Liver (tissue), 9 donors: Measurements from ENCODE around the gene MYBPC1. TPM values are rescaled to one million over a fixed set of nuclear protein-coding genes. Genes with fewer than 3 reads are reported as not detected.
"Not testable (repeated sequence)": the region's sequence is repeated elsewhere in the genome, so short reads cannot be mapped to it uniquely, and the experiment has no call there.

Experiments
- DNase-seq: peaks from one replicate; pipeline ENCODE4 v3.0.0-alpha.2; 2017; ENCODE audit warnings: low spot score
- H3K27ac ChIP-seq, 2 donors: one replicate each; pipeline ENCODE4 v1.7.0; 2013; ENCODE audit warnings: inconsistent platforms in 2 of 2, low read length in 2 of 2, control low read depth in 1 of 2, low read depth in 1 of 2, mild to moderate bottlenecking in 1 of 2
- H3K27me3 ChIP-seq, 4 donors: one replicate each; pipeline versions ENCODE4 v1.6.1 to v1.7.0; 2013; ENCODE audit warnings: low read length in 3 of 4, inconsistent platforms in 1 of 4, mild to moderate bottlenecking in 1 of 4, moderate library complexity in 1 of 4; ENCODE audit not compliant: control insufficient read depth in 4 of 4, insufficient read depth in 4 of 4
- H3K36me3 ChIP-seq, 4 donors: one replicate each; pipeline versions ENCODE4 v1.6.1 to v1.7.0; 2013; ENCODE audit warnings: low read length in 3 of 4, mild to moderate bottlenecking in 3 of 4, low read depth in 1 of 4, moderate library complexity in 1 of 4; ENCODE audit not compliant: control insufficient read depth in 4 of 4, insufficient read depth in 3 of 4
- H3K4me1 ChIP-seq, 4 donors: one replicate each; pipeline versions ENCODE4 v1.6.1 to v1.7.0; 2013; ENCODE audit warnings: low read length in 3 of 4, mild to moderate bottlenecking in 3 of 4, moderate library complexity in 1 of 4; ENCODE audit not compliant: control insufficient read depth in 4 of 4, insufficient read depth in 4 of 4
- H3K4me3 ChIP-seq, 3 donors: one replicate each; pipeline versions ENCODE4 v1.6.1 to v1.7.0; 2013; ENCODE audit warnings: low read length in 3 of 3, control low read depth in 1 of 3, low read depth in 1 of 3, mild to moderate bottlenecking in 1 of 3
- H3K9ac ChIP-seq, 2 donors: one replicate each; pipeline ENCODE4 v1.7.0; 2013; ENCODE audit warnings: low read length in 2 of 2, mild to moderate bottlenecking in 2 of 2, moderate library complexity in 2 of 2, control low read depth in 1 of 2, low read depth in 1 of 2
- H3K9me3 ChIP-seq, 4 donors: one replicate each; pipeline versions ENCODE4 v1.6.1 to v1.7.0; 2013; ENCODE audit warnings: low read length in 3 of 4; ENCODE audit not compliant: control insufficient read depth in 4 of 4
- EGR1 ChIP-seq, 2 donors: IDR thresholded peaks; 2 replicates each; pipeline ENCODE4 v1.6.1; 2016 to 2018; ENCODE audit warnings: antibody characterized with exemption in 2 of 2, low read depth in 2 of 2
- FOXA1 ChIP-seq: IDR thresholded peaks from 2 replicates; pipeline ENCODE4 v1.6.1; 2016; ENCODE audit warnings: antibody characterized with exemption
- HNF4A ChIP-seq, 2 donors: conservative IDR thresholded peaks; 2 replicates each; pipeline ENCODE4 v1.6.1; 2016; ENCODE audit warnings: antibody characterized with exemption in 2 of 2, mild to moderate bottlenecking in 2 of 2
- JUND ChIP-seq, 2 donors: IDR thresholded peaks; 2 replicates each; pipeline ENCODE4 v1.6.1; 2016; ENCODE audit warnings: antibody characterized with exemption in 2 of 2
- NR2F2 ChIP-seq: IDR thresholded peaks from 2 replicates; pipeline ENCODE4 v1.6.1; 2016; ENCODE audit warnings: antibody characterized with exemption
- RXRA ChIP-seq, 2 donors: IDR thresholded peaks; 2 replicates each; pipeline ENCODE4 v1.6.1; 2017 to 2018; ENCODE audit warnings: antibody characterized with exemption in 2 of 2, mild to moderate bottlenecking in 1 of 2
- SP1 ChIP-seq: IDR thresholded peaks from 2 replicates; pipeline ENCODE4 v1.6.1; 2018; ENCODE audit warnings: antibody characterized with exemption, mild to moderate bottlenecking
- TAF1 ChIP-seq: conservative IDR thresholded peaks from 2 replicates; pipeline ENCODE4 v1.6.1; 2016; ENCODE audit warnings: antibody characterized with exemption, mild to moderate bottlenecking
- WGBS: extraction: QIAGEN DNeasy Blood & Tissue Kit; methylation state at CpG from one replicate; pipeline ENCODE4 v1.1.7; 2013; 5-methylcytosine and 5-hydroxymethylcytosine counted together
- polyA plus RNA-seq, 2 donors: library from polyadenylated mRNA; stranded (reverse) in 1 of 2; unstranded in 1 of 2; fragments of 200-250 nt in 1 of 2; fragments of >200 nt in 1 of 2; fragmentation: Nextera tagmentation in 1 of 2; extraction: Ambion mirVana in 1 of 2; gene quantifications; one replicate each; pipeline versions ENCODE4 v1.2.1 to v1.2.3, GENCODE V29; 2013 to 2015
- total RNA-seq, 2 donors: library from RNA; depleted of rRNA; stranded (reverse); fragments of >200 nt; gene quantifications; one replicate each; pipeline ENCODE4 v1.2.3, GENCODE V29; 2014
- TF ChIP-seq, protein P1 (sequence below): fragments of 150-350 bp; IDR thresholded peaks from 2 replicates; pipeline ENCODE4 v1.5.1; 2017; ENCODE audit warnings: improper control_type of control experiment, low read depth, low read length; ENCODE audit not compliant: missing input control
- TF ChIP-seq, protein P2 (sequence below): IDR thresholded peaks from 2 replicates; pipeline ENCODE4 v1.6.1; 2016; ENCODE audit warnings: antibody characterized with exemption
- TF ChIP-seq, protein P3 (sequence below): IDR thresholded peaks from 2 replicates; pipeline ENCODE4 v1.6.1; 2016; ENCODE audit warnings: antibody characterized with exemption, mild to moderate bottlenecking
- TF ChIP-seq, protein P4 (sequence below): IDR thresholded peaks from 2 replicates; pipeline ENCODE4 v1.6.1; 2016; ENCODE audit warnings: antibody characterized with exemption
- donor health status: healthy.
- donor health status: healthy.
- donor health status: healthy.
- donor health status: healthy.
- donor health status: healthy.

MYBPC1 gene
- total and polyA plus RNA-seq, 4 donors: under 0.01 TPM; not detected in 3

DNA sequence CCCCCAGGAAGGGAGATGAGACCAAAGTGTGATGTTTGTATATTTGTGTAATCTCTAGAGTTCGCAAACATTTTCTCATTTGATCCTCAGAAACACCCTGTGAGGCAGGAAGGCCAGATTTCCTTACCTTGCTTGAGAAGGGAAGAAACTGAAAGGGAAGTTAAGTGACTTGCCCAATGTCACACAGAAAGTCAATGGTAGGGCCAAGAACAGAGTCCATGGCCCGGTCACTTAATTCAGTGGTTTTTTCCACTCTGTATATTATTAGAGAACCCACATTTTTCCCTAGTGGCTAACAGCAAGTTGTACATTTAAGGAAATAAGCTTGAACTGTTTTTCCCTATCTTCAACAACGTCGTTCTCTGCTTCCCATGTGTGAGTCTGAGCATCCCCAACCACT is 77.1 kb downstream of the MYBPC1 start (continued):
- TF ChIP-seq, protein P1, sequence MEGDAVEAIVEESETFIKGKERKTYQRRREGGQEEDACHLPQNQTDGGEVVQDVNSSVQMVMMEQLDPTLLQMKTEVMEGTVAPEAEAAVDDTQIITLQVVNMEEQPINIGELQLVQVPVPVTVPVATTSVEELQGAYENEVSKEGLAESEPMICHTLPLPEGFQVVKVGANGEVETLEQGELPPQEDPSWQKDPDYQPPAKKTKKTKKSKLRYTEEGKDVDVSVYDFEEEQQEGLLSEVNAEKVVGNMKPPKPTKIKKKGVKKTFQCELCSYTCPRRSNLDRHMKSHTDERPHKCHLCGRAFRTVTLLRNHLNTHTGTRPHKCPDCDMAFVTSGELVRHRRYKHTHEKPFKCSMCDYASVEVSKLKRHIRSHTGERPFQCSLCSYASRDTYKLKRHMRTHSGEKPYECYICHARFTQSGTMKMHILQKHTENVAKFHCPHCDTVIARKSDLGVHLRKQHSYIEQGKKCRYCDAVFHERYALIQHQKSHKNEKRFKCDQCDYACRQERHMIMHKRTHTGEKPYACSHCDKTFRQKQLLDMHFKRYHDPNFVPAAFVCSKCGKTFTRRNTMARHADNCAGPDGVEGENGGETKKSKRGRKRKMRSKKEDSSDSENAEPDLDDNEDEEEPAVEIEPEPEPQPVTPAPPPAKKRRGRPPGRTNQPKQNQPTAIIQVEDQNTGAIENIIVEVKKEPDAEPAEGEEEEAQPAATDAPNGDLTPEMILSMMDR: no peak

DNA sequence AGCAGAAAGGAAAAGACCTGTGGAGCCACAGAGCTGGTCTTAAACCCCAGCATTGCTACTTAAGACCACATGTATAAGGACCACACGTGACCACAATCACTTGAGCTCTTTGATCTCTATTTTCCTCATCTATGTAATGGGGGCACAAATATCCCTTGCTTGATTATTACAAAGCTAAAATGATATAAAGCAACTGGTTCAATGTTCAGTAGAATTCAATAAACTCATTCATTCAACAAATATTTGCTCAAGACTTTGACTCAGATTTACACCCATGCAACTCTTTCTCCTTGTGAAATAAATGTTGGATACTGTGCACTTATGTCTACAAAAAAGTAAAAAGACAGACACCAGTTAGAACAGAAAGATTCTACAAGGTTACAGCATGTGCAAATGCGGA is 80.8 kb downstream of the MYBPC1 start:
- DNase-seq: no peak
- TF ChIP-seq FOXA1 (no peak), RXRA (IDR thresholded peaks at IDR 0.05) (peak in 1 of 2 donors; percentile 28), NR2F2 (no peak), HNF4A (conservative IDR thresholded peaks at IDR 0.05) (peak; percentile 20 to 29), TAF1 (no peak), EGR1 (IDR thresholded peaks at IDR 0.05; ENCODE audit: low read depth in 2 of 2) (no peak), JUND (IDR thresholded peaks at IDR 0.05) (no peak), SP1 (no peak)
- TF ChIP-seq, protein P2, sequence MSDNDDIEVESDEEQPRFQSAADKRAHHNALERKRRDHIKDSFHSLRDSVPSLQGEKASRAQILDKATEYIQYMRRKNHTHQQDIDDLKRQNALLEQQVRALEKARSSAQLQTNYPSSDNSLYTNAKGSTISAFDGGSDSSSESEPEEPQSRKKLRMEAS: no peak
- TF ChIP-seq, protein P3, sequence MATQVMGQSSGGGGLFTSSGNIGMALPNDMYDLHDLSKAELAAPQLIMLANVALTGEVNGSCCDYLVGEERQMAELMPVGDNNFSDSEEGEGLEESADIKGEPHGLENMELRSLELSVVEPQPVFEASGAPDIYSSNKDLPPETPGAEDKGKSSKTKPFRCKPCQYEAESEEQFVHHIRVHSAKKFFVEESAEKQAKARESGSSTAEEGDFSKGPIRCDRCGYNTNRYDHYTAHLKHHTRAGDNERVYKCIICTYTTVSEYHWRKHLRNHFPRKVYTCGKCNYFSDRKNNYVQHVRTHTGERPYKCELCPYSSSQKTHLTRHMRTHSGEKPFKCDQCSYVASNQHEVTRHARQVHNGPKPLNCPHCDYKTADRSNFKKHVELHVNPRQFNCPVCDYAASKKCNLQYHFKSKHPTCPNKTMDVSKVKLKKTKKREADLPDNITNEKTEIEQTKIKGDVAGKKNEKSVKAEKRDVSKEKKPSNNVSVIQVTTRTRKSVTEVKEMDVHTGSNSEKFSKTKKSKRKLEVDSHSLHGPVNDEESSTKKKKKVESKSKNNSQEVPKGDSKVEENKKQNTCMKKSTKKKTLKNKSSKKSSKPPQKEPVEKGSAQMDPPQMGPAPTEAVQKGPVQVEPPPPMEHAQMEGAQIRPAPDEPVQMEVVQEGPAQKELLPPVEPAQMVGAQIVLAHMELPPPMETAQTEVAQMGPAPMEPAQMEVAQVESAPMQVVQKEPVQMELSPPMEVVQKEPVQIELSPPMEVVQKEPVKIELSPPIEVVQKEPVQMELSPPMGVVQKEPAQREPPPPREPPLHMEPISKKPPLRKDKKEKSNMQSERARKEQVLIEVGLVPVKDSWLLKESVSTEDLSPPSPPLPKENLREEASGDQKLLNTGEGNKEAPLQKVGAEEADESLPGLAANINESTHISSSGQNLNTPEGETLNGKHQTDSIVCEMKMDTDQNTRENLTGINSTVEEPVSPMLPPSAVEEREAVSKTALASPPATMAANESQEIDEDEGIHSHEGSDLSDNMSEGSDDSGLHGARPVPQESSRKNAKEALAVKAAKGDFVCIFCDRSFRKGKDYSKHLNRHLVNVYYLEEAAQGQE: no peak
- TF ChIP-seq, protein P1: no peak
- TF ChIP-seq, protein P4, sequence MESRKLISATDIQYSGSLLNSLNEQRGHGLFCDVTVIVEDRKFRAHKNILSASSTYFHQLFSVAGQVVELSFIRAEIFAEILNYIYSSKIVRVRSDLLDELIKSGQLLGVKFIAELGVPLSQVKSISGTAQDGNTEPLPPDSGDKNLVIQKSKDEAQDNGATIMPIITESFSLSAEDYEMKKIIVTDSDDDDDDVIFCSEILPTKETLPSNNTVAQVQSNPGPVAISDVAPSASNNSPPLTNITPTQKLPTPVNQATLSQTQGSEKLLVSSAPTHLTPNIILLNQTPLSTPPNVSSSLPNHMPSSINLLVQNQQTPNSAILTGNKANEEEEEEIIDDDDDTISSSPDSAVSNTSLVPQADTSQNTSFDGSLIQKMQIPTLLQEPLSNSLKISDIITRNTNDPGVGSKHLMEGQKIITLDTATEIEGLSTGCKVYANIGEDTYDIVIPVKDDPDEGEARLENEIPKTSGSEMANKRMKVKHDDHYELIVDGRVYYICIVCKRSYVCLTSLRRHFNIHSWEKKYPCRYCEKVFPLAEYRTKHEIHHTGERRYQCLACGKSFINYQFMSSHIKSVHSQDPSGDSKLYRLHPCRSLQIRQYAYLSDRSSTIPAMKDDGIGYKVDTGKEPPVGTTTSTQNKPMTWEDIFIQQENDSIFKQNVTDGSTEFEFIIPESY: no peak
- no peaks in the 10 kb centered on the region for H3K9me3 ChIP-seq
- peaks cover under 1 to 12% (median 5%) of the 10 kb centered on the region in 4 donors for H3K4me1 ChIP-seq
- no peak overlapping the region for H3K9ac ChIP-seq
- WGBS: 76% methylated on average over 2 of the region's 2 CpGs
- H3K36me3 ChIP-seq: no peaks in the 10 kb centered on the region
- H3K27ac ChIP-seq: no peak overlapping the region
- H3K4me3 ChIP-seq: no peak overlapping the region
- no peaks in the 10 kb centered on the region for H3K27me3 ChIP-seq

DNA sequence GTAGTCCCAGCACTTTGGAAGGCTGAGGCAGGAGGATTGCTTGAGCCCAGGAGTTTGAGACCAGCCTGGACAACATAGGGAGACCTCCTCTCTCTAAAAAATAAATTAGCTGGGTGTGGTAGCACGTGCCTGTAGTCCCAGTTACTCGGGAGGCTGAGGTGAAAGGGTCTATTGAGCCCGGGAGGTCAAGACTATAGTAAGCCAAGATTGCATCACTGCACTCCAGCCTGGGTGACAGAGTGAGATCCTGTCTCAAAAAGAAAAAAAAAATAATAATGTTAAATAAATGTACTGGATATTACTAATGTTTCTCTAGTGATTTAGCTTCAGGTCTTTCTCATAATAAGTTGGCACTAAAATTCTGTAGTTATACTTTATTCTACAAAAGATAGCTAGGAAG is 81.7 kb downstream of the MYBPC1 start:
- not testable (repeated sequence) for H3K4me3 ChIP-seq, H3K27ac ChIP-seq, H3K27me3 ChIP-seq, DNase-seq, H3K9me3 ChIP-seq, H3K36me3 ChIP-seq, H3K9ac ChIP-seq
- peaks cover 0 to 12% (median 5%) of the 10 kb centered on the region in 4 donors for H3K4me1 ChIP-seq
- whole genome bisulfite sequencing: 39% methylated on average over 3 of the region's 3 CpGs
